K562 (cell line): Measurements from ENCODE around the gene RPS6KA2.

ENCODE experiments used
- ATF3 ChIP-seq, 2 experiments: fragments of 450-650 bp in 1 of 2; sonication (generic) in 1 of 2; formaldehyde crosslinking in 1 of 2; IDR thresholded peaks in 1 of 2; conservative IDR thresholded peaks in 1 of 2; 2 replicates each; pipeline versions ENCODE4 v1.6.1 to v1.8.1; 2016 to 2023; ENCODE audit warnings: mild to moderate bottlenecking in 2 of 2, moderate library complexity in 2 of 2, inconsistent platforms in 1 of 2, missing genetic modification reagents in 1 of 2
- CEBPZ ChIP-seq: fragments of 150-350 bp; IDR thresholded peaks from 2 replicates; pipeline ENCODE4 v1.6.1; 2014; ENCODE audit warnings: low read depth, mild to moderate bottlenecking, low read length, borderline replicate concordance
- CHD1 ChIP-seq: fragments of 200-600 bp; sonication (generic); IDR thresholded peaks from one replicate; pipeline ENCODE4 v1.6.1; 2012; ENCODE audit warnings: mild to moderate bottlenecking, moderate library complexity, low read length, inconsistent platforms
- L3MBTL2 ChIP-seq: fragments of 450-650 bp; IDR thresholded peaks from 2 replicates; pipeline ENCODE4 v1.6.1; 2016; ENCODE audit warnings: mild to moderate bottlenecking, moderate library complexity
- NR2C2 ChIP-seq, 2 experiments: fragments of 200-800 bp in 1 of 2; sonication (Bioruptor generic) in 1 of 2; sonication (generic) in 1 of 2; formaldehyde crosslinking in 1 of 2; IDR thresholded peaks; 2 replicates each; pipeline versions ENCODE4 v1.6.1 to v1.8.0; 2016 to 2022; ENCODE audit warnings: mild to moderate bottlenecking in 1 of 2, missing compliant biosample characterization in 1 of 2, missing genetic modification characterization in 1 of 2, missing genetic modification reagents in 1 of 2
- POLR2A ChIP-seq: fragments of 450-650 bp; conservative IDR thresholded peaks from 2 replicates; pipeline ENCODE4 v1.6.1; 2016
- POLR2AphosphoS2 ChIP-seq: IDR thresholded peaks from 2 replicates; pipeline ENCODE4 v1.6.1; 2012; ENCODE audit warnings: low read length, improper control_type of control experiment
- RFX5 ChIP-seq: IDR thresholded peaks from 2 replicates; pipeline ENCODE4 v1.6.1; 2011; ENCODE audit warnings: low read depth, mild to moderate bottlenecking, improper control_type of control experiment, low read length
- TCFL5 ChIP-seq: fragments of 250-450 bp; sonication (Bioruptor Pico); conservative IDR thresholded peaks from 2 replicates; pipeline ENCODE4 v1.6.1; 2021; ENCODE audit warnings: mild to moderate bottlenecking, moderate library complexity, matching md5 sums
- ZFP1 ChIP-seq: fragments of 450-650 bp; formaldehyde crosslinking; IDR thresholded peaks from 2 replicates; pipeline ENCODE4 v1.4.0; 2020; ENCODE audit warnings: mild to moderate bottlenecking, mixed read lengths
- ZFX ChIP-seq: sonication (generic); formaldehyde crosslinking; IDR thresholded peaks from 2 replicates; pipeline ENCODE4 v1.8.0; 2022; ENCODE audit warnings: mild to moderate bottlenecking, missing genetic modification reagents, moderate library complexity
- ZNF639 ChIP-seq, 2 experiments: fragments of 200-800 bp in 1 of 2; sonication (Bioruptor generic) in 1 of 2; sonication (generic) in 1 of 2; formaldehyde crosslinking in 1 of 2; IDR thresholded peaks in 1 of 2; conservative IDR thresholded peaks in 1 of 2; 2 replicates each; pipeline versions ENCODE4 v1.5.0 to v1.6.1; 2016 to 2020; ENCODE audit warnings: missing compliant biosample characterization in 1 of 2, missing genetic modification characterization in 1 of 2, missing genetic modification reagents in 1 of 2

GRCh38 chr6:166406197-166406596 lies 220.9 kb downstream of the RPS6KA2 start:
- no peak for TF ChIP-seq POLR2A
- TF ChIP-seq NR2C2 (CRISPR knock-in tag; IDR thresholded peaks at IDR 0.05): no peak
- no peak for TF ChIP-seq NR2C2 (tag; IDR thresholded peaks at IDR 0.05)
- TF ChIP-seq L3MBTL2: no peak
- TF ChIP-seq ZFP1 (CRISPR knock-in tag): no peak
- no peak for TF ChIP-seq ZNF639 (CRISPR knock-in tag; conservative IDR thresholded peaks at IDR 0.05 in 1 of 2, IDR thresholded peaks at IDR 0.05 in 1 of 2)
- TF ChIP-seq POLR2AphosphoS2: no peak
- TF ChIP-seq CHD1: no peak
- no peak for TF ChIP-seq RFX5
- TF ChIP-seq ZFX (CRISPR knock-in tag): no peak
- TF ChIP-seq ATF3 (IDR thresholded peaks at IDR 0.05): no peak
- no peak for TF ChIP-seq ATF3 (CRISPR knock-in tag; conservative IDR thresholded peaks at IDR 0.05)
- no peak for TF ChIP-seq CEBPZ
- TF ChIP-seq TCFL5 (CRISPR knock-in tag): no peak
